Measurements from ENCODE around the gene NAA38.

GRCh38 chr17:7897090-7897489, 39.7 kb upstream of the NAA38 start:
- TF ChIP-seq ZFX (IDR thresholded peaks at IDR 0.05) (no peak), CTCF (IDR thresholded peaks at IDR 0.05 in 2 of 3, conservative IDR thresholded peaks at IDR 0.05 in 1 of 3; ENCODE audit: borderline replicate concordance in 1 of 3, insufficient read depth in 1 of 3, low read depth in 2 of 3, low read length in 2 of 3) (no peak), EZH2phosphoT487 (IDR thresholded peaks at IDR 0.05; ENCODE audit: borderline replicate concordance) (no peak)

Data from HCT116 (cell line).